SK-N-SH (cell line): ENCODE data around the gene OBSL1. TPM values are rescaled to one million over a fixed set of nuclear protein-coding genes. Genes with fewer than 3 reads are reported as not detected.

Experiments used
- CTCF ChIA-PET: fragments of 300-600, 350-600 bp; formaldehyde crosslinking; extraction: SDS; loops from one replicate; lab custom pipeline; 2021; lab: Yijun Ruan, JAX
- POLR2A ChIA-PET: fragments of 350-600 bp; sonication (Branson Sonifier 250); formaldehyde crosslinking; extraction: SDS; loops from one replicate; lab custom pipeline; 2020; ENCODE audit warnings: antibody characterized with exemption, inconsistent platforms; lab: Yijun Ruan, JAX
- DNase-seq: peaks from one replicate; pipeline ENCODE4 v3.0.0; 2012
- H2AFZ ChIP-seq: fragments of 200-600 bp; sonication (generic); 2 replicates; pipeline ENCODE4 v1.8.1; 2016; ENCODE audit warnings: antibody characterized with exemption, mild to moderate bottlenecking, low read depth
- H3F3A ChIP-seq: fragments of 200-600 bp; sonication (generic); replicated peaks from 2 replicates; pipeline ENCODE3; 2016; ENCODE audit warnings: antibody characterized with exemption, mild to moderate bottlenecking; ENCODE audit not compliant: insufficient read depth
- H3K27ac ChIP-seq, 2 experiments: fragments of 200-500 bp in 1 of 2; fragments of 200-600 bp in 1 of 2; sonication (Bioruptor generic) in 1 of 2; sonication (generic), shearing (Covaris generic) in 1 of 2; 2 replicates each; pipeline versions ENCODE4 v1.5.1 to v1.6.1; 2014 to 2016; ENCODE audit warnings: low read depth in 2 of 2, inconsistent platforms in 1 of 2, low read length in 1 of 2, mild to moderate bottlenecking in 1 of 2, mixed read lengths in 1 of 2
- H3K27me3 ChIP-seq: fragments of 200-600 bp; sonication (generic), shearing (Covaris generic); 2 replicates; pipeline ENCODE4 v1.6.1; 2016; ENCODE audit warnings: mixed run types; ENCODE audit not compliant: insufficient read depth
- H3K36me3 ChIP-seq, 2 experiments: fragments of 200-500 bp in 1 of 2; fragments of 200-600 bp in 1 of 2; sonication (Bioruptor generic) in 1 of 2; sonication (generic) in 1 of 2; replicated peaks in 1 of 2; 2 replicates each; pipeline versions ENCODE3 to v1.5.1; 2014 to 2016; ENCODE audit warnings: low read length in 1 of 2, mild to moderate bottlenecking in 1 of 2; ENCODE audit not compliant: insufficient read depth in 2 of 2, control insufficient read depth in 1 of 2
- H3K4me1 ChIP-seq, 2 experiments: fragments of 200-500 bp in 1 of 2; fragments of 200-600 bp in 1 of 2; sonication (Bioruptor generic) in 1 of 2; sonication (generic), shearing (Covaris generic) in 1 of 2; 2 replicates each; pipeline versions ENCODE4 v1.5.1 to v1.6.1; 2014 to 2016; ENCODE audit warnings: low read depth in 1 of 2, low read length in 1 of 2, mixed run types in 1 of 2; ENCODE audit not compliant: insufficient read depth in 2 of 2, control insufficient read depth in 1 of 2
- H3K4me2 ChIP-seq: fragments of 200-600 bp; sonication (generic), shearing (Covaris generic); 2 replicates; pipeline ENCODE4 v1.6.1; 2017; ENCODE audit warnings: mixed run types
- H3K4me3 ChIP-seq, 2 experiments: fragments of 200-500 bp in 1 of 2; fragments of 200-600 bp in 1 of 2; sonication (Bioruptor generic) in 1 of 2; sonication (generic), shearing (Covaris generic) in 1 of 2; 2 replicates each; pipeline versions ENCODE4 v1.5.1 to v1.8.1; 2014 to 2016; ENCODE audit warnings: low read depth in 2 of 2, inconsistent platforms in 1 of 2, low read length in 1 of 2, mild to moderate bottlenecking in 1 of 2, mixed read lengths in 1 of 2, moderate library complexity in 1 of 2
- H3K79me2 ChIP-seq: fragments of 200-600 bp; sonication (generic); 2 replicates; pipeline ENCODE4 v1.8.1; 2017; ENCODE audit warnings: mild to moderate bottlenecking; ENCODE audit not compliant: insufficient read depth
- H3K9ac ChIP-seq: fragments of 200-600 bp; sonication (generic); 2 replicates; pipeline ENCODE4 v1.6.1; 2017; ENCODE audit warnings: mixed run types
- H3K9me2 ChIP-seq: fragments of 200-600 bp; sonication (generic); 2 replicates; pipeline ENCODE4 v1.6.1; 2017; ENCODE audit warnings: mixed run types
- H3K9me3 ChIP-seq: fragments of 200-600 bp; sonication (generic); 2 replicates; pipeline ENCODE4 v1.6.1; 2017; ENCODE audit warnings: mixed run types, mild to moderate bottlenecking, moderate library complexity
- H4K20me1 ChIP-seq: fragments of 200-600 bp; sonication (generic); 2 replicates; pipeline ENCODE4 v1.6.1; 2017; ENCODE audit warnings: mild to moderate bottlenecking, mixed run types; ENCODE audit not compliant: insufficient read depth
- CHD2 ChIP-seq: fragments of 150-350 bp; IDR thresholded peaks from 2 replicates; pipeline ENCODE4 v1.6.1; 2018; ENCODE audit warnings: low read length; ENCODE audit not compliant: partially characterized antibody
- CTCF ChIP-seq: fragments of 200-600 bp; sonication (generic); IDR thresholded peaks from 2 replicates; pipeline ENCODE4 v1.6.1; 2017; ENCODE audit warnings: antibody characterized with exemption, mild to moderate bottlenecking, moderate library complexity
- ELF1 ChIP-seq: IDR thresholded peaks from 2 replicates; pipeline ENCODE4 v1.4.0; 2012
- FOSL2 ChIP-seq: IDR thresholded peaks from 2 replicates; pipeline ENCODE4 v1.4.0; 2012; ENCODE audit warnings: low read depth, mild to moderate bottlenecking, moderate library complexity, borderline replicate concordance
- FOXJ3 ChIP-seq: sonication (generic); formaldehyde crosslinking; IDR thresholded peaks from 2 replicates; pipeline ENCODE4 v1.5.1; 2020; ENCODE audit warnings: mild to moderate bottlenecking, missing genetic modification reagents
- GABPA ChIP-seq: IDR thresholded peaks from 2 replicates; pipeline ENCODE4 v1.4.0; 2012; ENCODE audit warnings: low read depth, mild to moderate bottlenecking
- GATA2 ChIP-seq: sonication (generic); formaldehyde crosslinking; IDR thresholded peaks from 2 replicates; pipeline ENCODE4 v1.5.0; 2020; ENCODE audit warnings: mild to moderate bottlenecking, missing genetic modification reagents
- MEF2A ChIP-seq: IDR thresholded peaks from 2 replicates; pipeline ENCODE4 v1.4.0; 2012; ENCODE audit warnings: low read depth, borderline replicate concordance
- MXI1 ChIP-seq: IDR thresholded peaks from 2 replicates; pipeline ENCODE4 v1.6.1; 2012; ENCODE audit warnings: mild to moderate bottlenecking, low read depth, low read length, improper control_type of control experiment
- NFIC ChIP-seq: IDR thresholded peaks from 2 replicates; pipeline ENCODE4 v1.4.0; 2012; ENCODE audit warnings: borderline replicate concordance
- POLR2AphosphoS5 ChIP-seq: IDR thresholded peaks from 2 replicates; pipeline ENCODE4 v1.6.1; 2012; ENCODE audit warnings: low read depth, low read length
- RCOR1 ChIP-seq: fragments of 150-350 bp; IDR thresholded peaks from 2 replicates; pipeline ENCODE4 v1.6.1; 2017; ENCODE audit warnings: antibody characterized with exemption, low read length
- RXRA ChIP-seq: IDR thresholded peaks from 2 replicates; pipeline ENCODE4 v1.4.0; 2012; ENCODE audit warnings: low read depth, mild to moderate bottlenecking, borderline replicate concordance
- SMC3 ChIP-seq: IDR thresholded peaks from 2 replicates; pipeline ENCODE4 v1.6.1; 2012; ENCODE audit warnings: low read depth, low read length, improper control_type of control experiment
- TAF1 ChIP-seq: IDR thresholded peaks from 2 replicates; pipeline ENCODE4 v1.6.1; 2012; ENCODE audit warnings: low read depth, mild to moderate bottlenecking, low read length, moderate library complexity, borderline replicate concordance
- TEAD4 ChIP-seq: IDR thresholded peaks from 2 replicates; pipeline ENCODE4 v1.4.0; 2012; ENCODE audit warnings: mild to moderate bottlenecking, borderline replicate concordance; ENCODE audit not compliant: insufficient read depth
- USF2 ChIP-seq: fragments of 150-350 bp; IDR thresholded peaks from 2 replicates; pipeline ENCODE4 v1.6.1; 2017; ENCODE audit warnings: antibody characterized with exemption, low read length, low read depth, borderline replicate concordance
- WGBS: methylation state at CpG from one replicate; pipeline ENCODE4 v1.1.6; 2017; ENCODE audit warnings: low lambda C conversion rate; 5-methylcytosine and 5-hydroxymethylcytosine counted together
- polyA plus RNA-seq, 3 experiments: library from polyadenylated mRNA; depleted of rRNA; stranded (reverse); fragments of >200 nt; gene quantifications; 2 replicates each; pipeline ENCODE4 v1.2.3, GENCODE V29; 2012
- TF ChIP-seq, protein P1 (sequence below): IDR thresholded peaks from 2 replicates; pipeline ENCODE4 v1.4.0; 2012; ENCODE audit warnings: low read depth, borderline replicate concordance

The OBSL1 gene
- polyA plus RNA-seq, 1 of the 3 experiments (the other 2 are of a cell fraction): 93.0 TPM

DNA sequence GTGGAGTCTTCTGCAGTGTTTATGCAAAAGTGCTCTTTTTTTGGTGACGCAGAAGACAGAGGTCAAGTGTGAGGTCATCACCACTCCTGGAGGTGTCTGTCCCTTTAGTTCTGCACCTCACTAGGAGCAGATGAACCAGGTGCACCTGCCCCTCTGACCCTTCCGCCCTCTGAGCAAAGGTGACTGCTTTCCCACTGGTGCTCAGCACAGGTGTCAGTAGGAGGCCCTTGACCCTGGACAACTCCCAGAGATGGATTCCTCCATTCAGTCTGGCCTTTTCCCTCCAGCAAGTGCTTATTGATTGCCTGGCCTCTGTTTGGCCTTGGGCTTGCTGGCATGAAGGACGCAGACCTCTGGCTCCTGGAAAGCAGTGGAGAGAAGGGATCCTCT lies 47.4 kb upstream of the OBSL1 start:
- H3K4me2 ChIP-seq: no peak overlapping the region
- no peaks in the 10 kb centered on the region for H3K9me2 ChIP-seq
- no peaks in the 10 kb centered on the region for H3K79me2 ChIP-seq
- no peaks in the 10 kb centered on the region for H3K4me1 ChIP-seq
- H3K36me3 ChIP-seq: peaks cover 0 to 14% of the 10 kb centered on the region in 2 experiments
- no peak overlapping the region for H3K4me3 ChIP-seq
- no peaks in the 10 kb centered on the region for H3F3A ChIP-seq
- TF ChIP-seq POLR2AphosphoS5 (no peak), ELF1 (no peak), RXRA (no peak), GATA2 (CRISPR knock-in tag) (no peak), SMC3 (no peak)
- DNase-seq: no peak
- no peak overlapping the region for H3K27ac ChIP-seq
- no peaks in the 10 kb centered on the region for H3K9me3 ChIP-seq
- CTCF ChIA-PET: interaction anchor here (1.1 to 1.3 kb wide), 6 partner anchors 14 to 124 kb away, joined by 3 to 7 read pairs (median 3); partner anchors contain the start of gene STK11IP
- no peak overlapping the region for H2AFZ ChIP-seq
- H3K27me3 ChIP-seq: no peaks in the 10 kb centered on the region
- WGBS: 71% methylated on average over 3 of the region's 3 CpGs
- POLR2A ChIA-PET: interaction anchor here (0.7 to 3.3 kb wide), 2 partner anchors 8 to 20 kb away, joined by 5 to 11 read pairs; partner anchors contain the start of gene SLC4A3
- H4K20me1 ChIP-seq: no peaks in the 10 kb centered on the region
- no peak overlapping the region for H3K9ac ChIP-seq

DNA sequence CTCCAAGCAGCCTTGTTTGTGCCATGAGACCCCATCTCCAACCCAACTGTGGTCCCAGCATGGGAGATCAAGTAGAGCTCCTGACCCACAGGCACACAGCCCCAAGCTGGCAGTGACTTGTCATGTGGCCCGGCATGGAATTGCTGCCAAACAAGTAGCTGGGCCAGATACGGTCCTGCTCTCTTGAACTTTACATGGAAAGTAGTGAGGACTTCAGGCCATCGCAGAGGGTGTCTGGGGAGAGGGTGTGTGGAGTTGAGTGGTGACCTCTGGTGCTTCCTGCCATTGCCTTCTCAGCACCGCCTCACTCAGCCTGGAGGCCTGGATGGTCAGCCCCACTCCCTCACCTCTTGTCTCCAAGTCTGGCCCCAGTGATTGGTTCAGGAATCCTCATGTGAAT lies 45.2 kb upstream of the OBSL1 start:
- WGBS: 92% methylated on average over 4 of the region's 4 CpGs

GRCh38 chr2:219615894-219616293 lies 44.6 kb upstream of the OBSL1 start:
- Histone ChIP-seq H3K4me2 (no peak overlapping the region), H3F3A (no peaks in the 10 kb centered on the region), H3K4me3 (no peak overlapping the region), H3K9ac (no peak overlapping the region), H4K20me1 (no peaks in the 10 kb centered on the region), H3K9me2 (no peaks in the 10 kb centered on the region), H3K27me3 (no peaks in the 10 kb centered on the region), H3K79me2 (no peaks in the 10 kb centered on the region), H3K27ac (no peak overlapping the region), H3K36me3 (peaks cover 0 to 23% of the 10 kb centered on the region in 2 experiments), H3K9me3 (no peaks in the 10 kb centered on the region), H2AFZ (no peak overlapping the region), H3K4me1 (peaks cover 0 to 9% of the 10 kb centered on the region in 2 experiments; a peak in 1 of 4 replicates)
- WGBS: 95% methylated on average over 7 of the region's 12 CpGs
- ChIA-PET CTCF (interaction anchor here (0.9 to 2.4 kb wide), 4 partner anchors 10 to 75 kb away, joined by 4 to 5 read pairs (median 5); no protein-coding TSS in a partner anchor), POLR2A (interaction anchor here (3.3 kb wide), 1 partner anchor 11 kb away, joined by 11 read pairs; the partner anchor contains the start of gene SLC4A3)
- no peak for DNase-seq
- TF ChIP-seq TEAD4 (no peak), GATA2 (CRISPR knock-in tag) (no peak), USF2 (no peak), CTCF (no peak), MEF2A (no peak), FOXJ3 (CRISPR knock-in tag) (no peak), NFIC (no peak), CHD2 (no peak), MXI1 (no peak), RCOR1 (no peak), TAF1 (no peak), GABPA (no peak)

More for the DNA sequence above, 45.2 kb upstream of the OBSL1 start:
- H3K4me1 ChIP-seq: peaks cover 0 to 8% of the 10 kb centered on the region in 2 experiments; a peak in 1 of 4 replicates
- H3K9me2 ChIP-seq: no peaks in the 10 kb centered on the region
- H3F3A ChIP-seq: no peaks in the 10 kb centered on the region
- no peak overlapping the region for H3K27ac ChIP-seq
- peaks cover 0 to 21% of the 10 kb centered on the region in 2 experiments for H3K36me3 ChIP-seq
- no peaks in the 10 kb centered on the region for H3K9me3 ChIP-seq
- H4K20me1 ChIP-seq: no peaks in the 10 kb centered on the region
- ChIA-PET POLR2A (interaction anchor here (3.3 kb wide), 1 partner anchor 11 kb away, joined by 11 read pairs; the partner anchor contains the start of gene SLC4A3), CTCF (interaction anchor here (0.8 to 1.9 kb wide), 4 partner anchors 11 to 76 kb away, joined by 3 to 5 read pairs (median 4); no protein-coding TSS in a partner anchor)
- no peaks in the 10 kb centered on the region for H3K79me2 ChIP-seq
- H3K4me2 ChIP-seq: no peak overlapping the region
- H3K4me3 ChIP-seq: no peak overlapping the region
- no peak overlapping the region for H3K9ac ChIP-seq
- DNase-seq: no peak
- TF ChIP-seq CHD2 (no peak), ELF1 (no peak), TEAD4 (no peak), POLR2AphosphoS5 (no peak), MEF2A (no peak), FOXJ3 (CRISPR knock-in tag) (no peak), FOSL2 (no peak)
- TF ChIP-seq, protein P1, sequence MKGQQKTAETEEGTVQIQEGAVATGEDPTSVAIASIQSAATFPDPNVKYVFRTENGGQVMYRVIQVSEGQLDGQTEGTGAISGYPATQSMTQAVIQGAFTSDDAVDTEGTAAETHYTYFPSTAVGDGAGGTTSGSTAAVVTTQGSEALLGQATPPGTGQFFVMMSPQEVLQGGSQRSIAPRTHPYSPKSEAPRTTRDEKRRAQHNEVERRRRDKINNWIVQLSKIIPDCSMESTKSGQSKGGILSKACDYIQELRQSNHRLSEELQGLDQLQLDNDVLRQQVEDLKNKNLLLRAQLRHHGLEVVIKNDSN: no peak
- TF ChIP-seq, all 33 proteins: peak for 0
- Histone ChIP-seq H2AFZ (no peak overlapping the region), H3K27me3 (no peaks in the 10 kb centered on the region)
